HG02571 (cell line): ENCODE measurements around the gene IFI44.

Experiments
- ATAC-seq: cut with Tn5 transposase; IDR thresholded peaks from one replicate; pipeline ENCODE4 v1.9.1; 2021; ENCODE audit warnings: mild to moderate bottlenecking, moderate library complexity; ENCODE audit not compliant: unreplicated experiment

Gene IFI44

DNA sequence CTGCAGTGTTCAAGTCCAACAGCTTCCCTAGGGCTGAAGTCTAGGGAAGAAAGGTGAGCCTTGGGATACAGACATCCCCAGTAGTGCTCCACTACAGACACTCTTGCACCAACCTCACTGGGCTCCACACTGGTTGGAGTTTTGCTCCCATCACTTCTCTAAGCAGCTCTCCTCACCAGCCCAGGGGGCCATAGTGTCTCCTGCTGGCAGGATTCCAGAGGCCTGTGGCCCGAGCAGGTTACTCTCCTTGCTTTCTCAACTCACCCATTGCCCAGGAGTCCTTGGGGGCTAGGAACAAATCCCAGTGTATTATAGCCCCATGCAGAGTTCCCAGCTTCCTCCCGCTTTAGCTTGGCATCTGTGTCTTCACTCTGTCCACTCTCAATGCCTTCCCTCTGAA is 52.8 kb downstream of the IFI44 start:
- ATAC-seq, result no peak

DNA sequence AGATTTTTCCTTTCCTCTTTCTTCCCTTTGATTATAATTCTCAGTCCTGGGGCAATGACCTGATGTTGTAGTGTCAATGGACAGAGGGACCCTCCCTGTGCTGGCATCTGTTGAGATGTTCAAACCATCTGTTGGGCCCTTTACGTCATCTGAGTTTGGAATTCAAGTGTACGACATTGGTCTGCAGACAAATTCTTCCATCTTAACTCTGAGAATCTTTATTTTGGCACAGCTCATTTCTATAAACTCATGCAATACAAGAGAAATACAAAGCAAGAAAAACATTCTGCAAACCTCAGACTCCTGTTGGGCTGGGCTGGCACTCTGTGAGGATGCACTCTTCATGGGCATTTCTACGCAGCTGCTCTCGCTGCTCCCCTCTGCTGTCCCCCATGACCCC is 54.2 kb downstream of the IFI44 start:
- ATAC-seq, result no peak

- no peak for ATAC-seq
These were observed 62.9 kb downstream of the IFI44 start for GRCh38 chr1:78712467-78713051.

DNA sequence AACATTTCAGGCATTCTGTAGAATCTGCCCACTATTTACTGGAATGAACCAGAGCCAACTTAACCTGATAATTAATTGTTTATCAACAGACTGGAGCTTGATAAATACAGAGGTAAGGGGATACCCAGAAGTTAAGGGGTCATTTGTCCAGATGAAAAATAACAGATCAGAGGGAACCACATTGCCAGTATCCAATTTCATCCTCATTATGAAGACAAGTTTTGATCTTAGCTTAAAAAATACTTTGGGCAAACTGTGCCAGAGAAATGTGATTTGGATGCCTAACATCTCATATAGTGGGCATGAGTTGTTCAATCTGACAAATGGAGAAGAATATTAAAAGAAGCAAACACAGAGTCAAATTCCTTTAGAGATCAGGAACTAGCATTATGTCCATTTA is 63.7 kb downstream of the IFI44 start:
- ATAC-seq, result no peak
